NT2/D1 (cell line): ENCODE results near the gene SUN1.

Experiments used
- DNase-seq: peaks from one replicate; pipeline ENCODE4 v3.0.0-alpha.2; 2011; ENCODE audit warnings: low read depth, low spot score
- H3K27me3 ChIP-seq: 2 replicates; pipeline ENCODE4 v1.6.0; 2011; ENCODE audit warnings: mild to moderate bottlenecking; ENCODE audit not compliant: insufficient read length, insufficient read depth
- H3K36me3 ChIP-seq: 2 replicates; pipeline ENCODE4 v1.6.1; 2011; ENCODE audit warnings: mild to moderate bottlenecking, low read length, mixed read lengths; ENCODE audit not compliant: insufficient read depth, insufficient read length
- H3K4me1 ChIP-seq: 2 replicates; pipeline ENCODE4 v1.5.1; 2011; ENCODE audit not compliant: insufficient read depth, insufficient read length
- H3K4me3 ChIP-seq: 2 replicates; pipeline ENCODE4 v1.5.1; 2011; ENCODE audit warnings: low read depth; ENCODE audit not compliant: insufficient read length
- H3K9ac ChIP-seq: 2 replicates; pipeline ENCODE4 v1.6.0; 2011; ENCODE audit warnings: low read depth; ENCODE audit not compliant: insufficient read length
- H3K9me3 ChIP-seq: 2 replicates; pipeline ENCODE4 v1.5.1; 2011; ENCODE audit warnings: mild to moderate bottlenecking, low read length; ENCODE audit not compliant: insufficient read depth
- SUZ12 ChIP-seq: IDR thresholded peaks from 2 replicates; pipeline ENCODE4 v1.6.1; 2011; ENCODE audit not compliant: insufficient read length, insufficient read depth; ENCODE audit errors: extremely low read depth
- YY1 ChIP-seq: IDR thresholded peaks from 2 replicates; pipeline ENCODE4 v1.6.1; 2011; ENCODE audit not compliant: insufficient read length, insufficient read depth
- ZNF274 ChIP-seq: IDR thresholded peaks from 2 replicates; pipeline ENCODE4 v1.6.1; 2011; ENCODE audit warnings: mild to moderate bottlenecking, low read depth, low read length

SUN1 gene

DNA sequence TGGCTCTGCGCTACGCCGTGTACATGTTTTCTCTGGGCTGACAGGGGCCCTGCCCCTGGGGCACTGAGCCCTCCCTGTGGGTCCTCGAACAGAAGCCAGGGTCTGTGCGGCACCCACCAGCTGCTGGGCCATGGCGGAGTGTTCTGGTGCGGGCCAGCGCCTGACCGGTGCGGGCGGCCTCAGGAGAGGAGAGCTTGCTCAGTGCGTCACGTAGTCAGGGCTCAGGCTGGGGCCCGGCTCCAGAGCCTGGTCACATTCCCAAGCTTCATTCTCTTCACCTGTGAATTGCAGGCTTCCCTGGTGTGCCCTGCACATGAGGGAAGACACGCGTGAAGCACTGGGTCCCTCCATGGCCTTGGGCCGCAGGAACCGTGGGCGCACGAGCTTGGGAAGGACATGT, 59.5 kb downstream of the SUN1 start:
- Histone ChIP-seq H3K9me3 (no peaks in the 10 kb centered on the region), H3K27me3 (no peaks in the 10 kb centered on the region), H3K4me3 (no peak overlapping the region), H3K4me1 (peaks cover 6% of the 10 kb centered on the region), H3K36me3 (peaks cover 92% of the 10 kb centered on the region), H3K9ac (no peak overlapping the region)
- TF ChIP-seq ZNF274 (no peak), SUZ12 (no peak), YY1 (no peak)
- no peak for DNase-seq

DNA sequence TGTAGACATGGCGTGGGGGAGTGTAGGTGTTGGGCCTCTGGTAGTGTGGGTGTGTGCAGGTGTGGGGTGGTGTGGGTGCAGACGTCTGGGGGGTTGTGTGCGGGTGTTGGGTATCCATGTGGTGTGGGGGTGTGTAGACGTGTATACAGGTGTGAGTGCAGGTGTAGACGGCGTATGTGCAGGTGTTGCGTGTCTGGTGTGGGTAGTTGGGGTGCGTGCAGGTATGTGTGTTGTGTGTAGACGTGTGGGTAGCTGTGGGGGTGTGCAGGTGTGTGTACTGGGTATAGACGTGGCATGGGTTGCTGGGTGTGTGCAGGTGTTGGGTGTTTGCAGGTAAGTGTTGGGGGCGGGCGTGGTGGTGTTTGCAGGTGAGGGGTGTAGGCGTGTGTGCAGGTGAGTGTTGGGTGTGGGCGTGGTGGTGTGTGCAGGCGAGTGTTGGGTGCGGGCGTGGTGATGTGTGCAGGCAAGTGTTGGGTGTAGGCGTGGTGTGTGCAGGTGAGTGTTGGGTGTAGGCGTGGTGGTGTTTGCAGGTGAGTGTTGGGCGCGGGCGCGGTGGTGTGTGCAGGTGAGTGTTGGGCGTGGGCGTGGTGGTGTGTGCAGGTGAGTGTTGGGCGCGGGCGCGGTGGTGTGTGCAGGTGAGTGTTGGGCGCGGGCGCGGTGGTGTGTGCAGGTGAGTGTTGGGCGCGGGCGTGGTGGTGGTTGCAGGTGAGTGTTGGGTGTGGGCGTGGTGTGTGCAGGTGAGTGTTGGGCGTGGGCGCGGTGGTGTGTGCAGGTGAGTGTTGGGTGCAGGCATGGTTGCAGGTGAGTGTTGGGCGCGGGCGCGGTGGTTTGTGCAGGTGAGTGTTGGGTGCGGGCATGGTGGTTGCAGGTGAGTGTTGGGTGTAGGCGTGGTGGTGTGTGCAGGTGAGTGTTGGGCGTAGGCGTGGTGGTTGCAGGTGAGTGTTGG, 60.6 kb downstream of the SUN1 start:
- H3K4me3 ChIP-seq = no peak overlapping the region
- peaks cover 3% of the 10 kb centered on the region for H3K4me1 ChIP-seq
- H3K36me3 ChIP-seq = peaks cover 92% of the 10 kb centered on the region
- TF ChIP-seq SUZ12 (no peak), YY1 (no peak), ZNF274 (no peak)
- no peaks in the 10 kb centered on the region for H3K27me3 ChIP-seq
- H3K9ac ChIP-seq = no peak overlapping the region
- DNase-seq = no peak
- H3K9me3 ChIP-seq = no peaks in the 10 kb centered on the region

GRCh38 chr7:893686-894085, 61.4 kb downstream of the SUN1 start:
- H3K36me3 ChIP-seq = peaks cover 92% of the 10 kb centered on the region
- no peaks in the 10 kb centered on the region for H3K9me3 ChIP-seq
- no peak overlapping the region for H3K4me3 ChIP-seq
- no peak for TF ChIP-seq SUZ12
- no peak for TF ChIP-seq ZNF274
- no peak for TF ChIP-seq YY1
- no peak for DNase-seq
- H3K4me1 ChIP-seq = peaks cover 7% of the 10 kb centered on the region
- no peaks in the 10 kb centered on the region for H3K27me3 ChIP-seq
- no peak overlapping the region for H3K9ac ChIP-seq

DNA sequence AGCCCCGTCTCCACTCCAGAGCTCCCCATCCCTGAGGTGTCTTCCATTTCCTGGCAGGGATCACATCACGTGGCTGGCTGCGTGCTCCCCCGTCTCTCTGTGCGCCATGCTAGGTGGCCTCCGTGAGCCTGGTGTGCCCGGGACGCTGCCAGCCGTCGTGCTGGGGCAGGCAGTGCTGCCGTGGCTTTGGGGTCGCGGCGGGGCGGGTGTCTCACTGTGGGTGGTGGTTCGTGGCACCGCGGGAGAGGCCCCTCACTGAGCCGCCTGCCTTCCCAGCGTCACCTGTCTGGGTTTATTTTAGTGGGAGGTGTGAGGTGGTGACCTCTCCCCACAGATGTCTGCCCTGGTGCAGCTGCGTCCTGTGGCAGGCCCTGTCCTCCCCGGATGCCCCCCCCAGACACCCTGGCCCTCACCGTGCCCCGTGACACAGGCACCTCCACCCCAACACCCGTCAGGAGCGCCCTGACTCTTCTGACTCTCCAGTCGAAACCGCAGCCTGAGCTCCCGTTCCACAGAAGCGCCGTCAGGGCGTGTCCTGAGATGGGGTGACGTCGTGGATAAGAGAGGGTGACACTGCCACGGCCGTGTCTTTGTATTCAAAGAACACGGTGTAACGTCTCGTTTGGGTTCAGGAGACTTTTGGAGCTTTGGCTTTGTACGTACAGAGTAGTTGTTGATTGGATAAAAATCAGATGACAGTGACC, 62.0 kb downstream of the SUN1 start:
- Histone ChIP-seq H3K9ac (no peak overlapping the region), H3K4me3 (no peak overlapping the region), H3K36me3 (peaks cover 92% of the 10 kb centered on the region), H3K4me1 (peaks cover 13% of the 10 kb centered on the region), H3K9me3 (no peaks in the 10 kb centered on the region), H3K27me3 (no peaks in the 10 kb centered on the region)
- TF ChIP-seq YY1 = no peak
- DNase-seq = no peak

- no peak overlapping the region for H3K9ac ChIP-seq
- no peak for TF ChIP-seq SUZ12
- no peak for TF ChIP-seq YY1
- TF ChIP-seq ZNF274 = no peak
- peaks cover 93% of the 10 kb centered on the region for H3K36me3 ChIP-seq
- H3K9me3 ChIP-seq = no peaks in the 10 kb centered on the region
- H3K27me3 ChIP-seq = no peaks in the 10 kb centered on the region
- peaks cover 14% of the 10 kb centered on the region for H3K4me1 ChIP-seq
- DNase-seq = no peak
- no peak overlapping the region for H3K4me3 ChIP-seq
Measured at GRCh38 chr7:894927-895450, 62.7 kb downstream of the SUN1 start.

DNA sequence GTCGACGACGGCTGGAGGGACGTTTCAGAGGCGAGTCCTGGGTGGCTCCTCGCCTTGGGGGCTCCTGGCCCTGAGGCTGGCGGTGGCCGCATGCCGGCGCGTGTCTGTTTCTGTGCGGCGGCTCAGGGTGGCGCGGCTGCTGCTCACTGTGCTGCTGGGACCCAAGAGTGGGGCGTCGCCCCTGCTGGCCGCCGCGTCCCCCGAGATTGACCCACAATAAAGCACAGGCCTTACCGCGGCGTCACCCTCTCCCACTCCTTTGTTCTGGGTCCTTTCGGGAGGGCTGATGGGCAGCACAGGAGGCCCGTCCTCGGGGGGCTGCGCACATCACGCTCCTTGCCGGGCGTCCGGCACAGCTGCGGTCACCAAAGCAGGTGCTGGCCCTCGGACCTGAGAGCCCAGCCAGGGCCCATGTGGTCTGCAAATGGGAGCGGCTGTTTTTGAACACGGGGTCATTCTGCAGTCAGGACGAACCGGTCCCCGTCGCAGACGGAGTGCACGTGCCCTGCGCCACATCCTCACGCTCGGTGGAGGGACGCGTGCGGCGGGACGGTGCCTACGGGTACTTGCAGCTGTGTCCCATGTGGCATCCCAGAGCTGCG, 63.3 kb downstream of the SUN1 start:
- H3K9me3 ChIP-seq = no peaks in the 10 kb centered on the region
- no peak for DNase-seq
- TF ChIP-seq ZNF274 (no peak), SUZ12 (no peak), YY1 (no peak)
- H3K4me1 ChIP-seq = peaks cover 17% of the 10 kb centered on the region
- H3K4me3 ChIP-seq = no peak overlapping the region
- no peak overlapping the region for H3K9ac ChIP-seq
- H3K36me3 ChIP-seq = peaks cover 90% of the 10 kb centered on the region
- no peaks in the 10 kb centered on the region for H3K27me3 ChIP-seq
